Osteoblast (primary cell): ENCODE data around the gene PTRHD1. TPM values are rescaled to one million over a fixed set of nuclear protein-coding genes. Genes with fewer than 3 reads are reported as not detected.

ENCODE experiments used
- DNase-seq: peaks from one replicate; pipeline ENCODE4 v3.0.0; 2011; ENCODE audit warnings: low spot score, mixed read lengths; ENCODE audit not compliant: insufficient read length; ENCODE audit errors: missing footprints
- H2AFZ ChIP-seq: 2 replicates; pipeline ENCODE4 v1.6.0; 2011; ENCODE audit warnings: mild to moderate bottlenecking, low read length
- H3K27ac ChIP-seq: 2 replicates; pipeline ENCODE4 v1.5.1; 2011; ENCODE audit warnings: mild to moderate bottlenecking, low read depth, low read length, moderate library complexity
- H3K27me3 ChIP-seq: 2 replicates; pipeline ENCODE4 v1.6.0; 2012; ENCODE audit warnings: mild to moderate bottlenecking, control low read depth, inconsistent platforms, low read length, moderate library complexity; ENCODE audit not compliant: insufficient read depth
- H3K36me3 ChIP-seq: 2 replicates; pipeline ENCODE4 v1.5.1; 2011; ENCODE audit warnings: mild to moderate bottlenecking, low read length, control low read depth, moderate library complexity; ENCODE audit not compliant: insufficient read depth
- H3K4me1 ChIP-seq: 2 replicates; pipeline ENCODE4 v1.5.1; 2011; ENCODE audit warnings: mild to moderate bottlenecking, low read length, control low read depth, moderate library complexity; ENCODE audit not compliant: insufficient read depth
- H3K4me2 ChIP-seq: 2 replicates; pipeline ENCODE4 v1.6.0; 2011; ENCODE audit warnings: mild to moderate bottlenecking, low read length; ENCODE audit not compliant: insufficient read depth
- H3K4me3 ChIP-seq: fragments of 200-600 bp; sonication (generic); 3 replicates; pipeline ENCODE4 v1.5.1; 2012; ENCODE audit warnings: mild to moderate bottlenecking, low read length, inconsistent platforms; ENCODE audit not compliant: insufficient read depth
- H3K79me2 ChIP-seq: 2 replicates; pipeline ENCODE4 v1.6.0; 2012; ENCODE audit warnings: mild to moderate bottlenecking, low read length, control low read depth, inconsistent platforms; ENCODE audit not compliant: insufficient read depth
- H3K9me3 ChIP-seq: 2 replicates; pipeline ENCODE4 v1.5.1; 2011; ENCODE audit warnings: low read depth, low read length, control low read depth
- H4K20me1 ChIP-seq: 2 replicates; pipeline ENCODE4 v1.6.0; 2012; ENCODE audit warnings: mild to moderate bottlenecking, low read length, control low read depth; ENCODE audit not compliant: insufficient read depth
- total RNA-seq: library from RNA; depleted of rRNA; stranded (reverse); fragments of >200 nt; gene quantifications from 2 replicates; pipeline ENCODE4 v1.2.3, GENCODE V29; 2012
- TF ChIP-seq, protein P1 (sequence below): IDR thresholded peaks from 2 replicates; pipeline ENCODE4 v1.5.1; 2011; ENCODE audit warnings: mild to moderate bottlenecking, low read depth, low read length, moderate library complexity; ENCODE audit errors: extremely low read depth

The PTRHD1 gene
- total RNA-seq, 1 donor, result 25.0 TPM

DNA sequence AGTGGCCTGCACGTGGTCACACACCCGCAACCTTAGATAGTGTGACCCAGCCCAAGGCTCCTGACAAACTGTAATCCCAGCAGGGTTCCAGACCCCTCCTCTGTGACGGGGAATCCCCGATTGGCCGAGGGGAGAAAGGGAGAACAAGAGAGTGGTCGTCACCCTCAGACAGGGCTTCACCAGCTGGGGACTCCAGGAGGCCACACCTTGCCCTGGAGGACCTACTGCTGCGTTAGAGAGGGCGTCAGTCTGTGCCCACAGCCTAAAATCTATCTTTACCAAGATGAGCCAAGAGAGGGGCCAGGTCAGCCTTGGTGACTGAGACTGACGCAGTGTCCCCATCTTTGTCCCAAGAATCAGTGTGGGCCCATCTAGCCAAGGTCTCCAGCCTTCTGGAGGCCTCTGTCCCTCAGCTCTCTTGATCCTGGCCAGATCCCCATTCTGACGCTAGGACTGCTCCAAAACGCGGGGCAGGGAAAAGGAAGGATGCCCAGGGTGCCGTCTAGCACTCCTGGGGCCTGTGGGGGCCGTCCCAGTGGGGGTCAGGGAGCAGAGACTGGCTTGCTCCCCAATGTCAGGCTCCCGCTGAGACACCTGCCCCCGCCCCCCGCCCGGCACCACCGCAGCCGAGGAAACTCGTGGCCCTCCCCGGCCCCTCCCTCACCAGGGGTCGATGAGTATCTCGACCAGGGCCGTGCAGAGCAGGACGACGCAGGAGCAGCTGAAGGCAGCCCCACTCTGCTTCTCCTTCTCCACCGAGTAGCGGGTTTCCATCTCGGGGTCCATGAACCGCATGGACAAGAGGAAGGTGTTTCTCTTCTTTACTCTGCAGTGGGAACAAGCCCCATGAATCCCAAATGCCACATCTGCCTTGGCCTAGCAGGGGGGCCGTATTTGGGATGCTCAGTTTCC is 40.9 kb upstream of the PTRHD1 start:
- DNase-seq, result peak; percentile 68
- H3K27ac ChIP-seq, result no peak overlapping the region
- TF ChIP-seq, protein P1, sequence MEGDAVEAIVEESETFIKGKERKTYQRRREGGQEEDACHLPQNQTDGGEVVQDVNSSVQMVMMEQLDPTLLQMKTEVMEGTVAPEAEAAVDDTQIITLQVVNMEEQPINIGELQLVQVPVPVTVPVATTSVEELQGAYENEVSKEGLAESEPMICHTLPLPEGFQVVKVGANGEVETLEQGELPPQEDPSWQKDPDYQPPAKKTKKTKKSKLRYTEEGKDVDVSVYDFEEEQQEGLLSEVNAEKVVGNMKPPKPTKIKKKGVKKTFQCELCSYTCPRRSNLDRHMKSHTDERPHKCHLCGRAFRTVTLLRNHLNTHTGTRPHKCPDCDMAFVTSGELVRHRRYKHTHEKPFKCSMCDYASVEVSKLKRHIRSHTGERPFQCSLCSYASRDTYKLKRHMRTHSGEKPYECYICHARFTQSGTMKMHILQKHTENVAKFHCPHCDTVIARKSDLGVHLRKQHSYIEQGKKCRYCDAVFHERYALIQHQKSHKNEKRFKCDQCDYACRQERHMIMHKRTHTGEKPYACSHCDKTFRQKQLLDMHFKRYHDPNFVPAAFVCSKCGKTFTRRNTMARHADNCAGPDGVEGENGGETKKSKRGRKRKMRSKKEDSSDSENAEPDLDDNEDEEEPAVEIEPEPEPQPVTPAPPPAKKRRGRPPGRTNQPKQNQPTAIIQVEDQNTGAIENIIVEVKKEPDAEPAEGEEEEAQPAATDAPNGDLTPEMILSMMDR, result no peak

DNA sequence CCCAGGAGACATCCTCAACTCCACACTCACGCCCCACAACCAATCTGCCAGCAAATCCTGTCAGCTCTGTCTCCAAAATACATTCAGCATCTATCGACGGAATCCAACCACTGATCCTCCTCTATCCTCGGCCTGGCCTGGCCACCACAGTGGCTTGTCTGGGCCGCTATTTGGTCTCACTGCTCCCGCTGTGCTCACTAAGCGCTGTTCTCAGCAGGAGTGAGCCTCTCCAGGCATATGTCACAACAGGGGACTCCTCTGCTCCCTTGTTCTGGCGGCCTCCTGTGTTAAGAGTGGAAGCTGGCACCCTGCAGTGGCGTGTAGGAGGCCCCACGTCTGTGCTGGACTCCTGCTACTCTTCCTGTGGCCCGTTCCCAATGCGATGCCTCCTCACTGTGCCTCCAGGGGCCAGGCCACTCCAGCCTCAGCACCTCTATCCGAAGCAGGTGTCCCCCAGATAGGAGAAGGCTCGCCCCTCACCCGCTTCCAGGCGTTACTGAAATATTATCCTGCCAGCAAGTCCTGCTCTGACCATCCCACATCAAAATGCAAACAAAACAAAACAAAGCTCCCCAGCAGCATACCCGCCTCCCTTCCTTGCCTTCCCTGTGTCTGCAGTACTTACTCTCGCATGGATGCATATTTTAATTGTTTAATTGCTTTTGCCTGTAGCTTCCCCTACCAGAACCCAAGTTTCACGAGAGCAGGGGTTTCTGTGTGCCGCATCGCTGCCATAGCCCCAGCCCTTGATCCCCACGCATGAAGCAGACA is 39.9 kb upstream of the PTRHD1 start:
- TF ChIP-seq, protein P1, result no peak
- Histone ChIP-seq H4K20me1 (no peaks in the 10 kb centered on the region), H3K27ac (no peak overlapping the region), H3K4me1 (peaks cover 7% of the 10 kb centered on the region), H3K36me3 (no peaks in the 10 kb centered on the region), H2AFZ (no peak overlapping the region), H3K9me3 (no peaks in the 10 kb centered on the region), H3K4me3 (no peak overlapping the region), H3K4me2 (no peak overlapping the region), H3K79me2 (no peaks in the 10 kb centered on the region), H3K27me3 (no peaks in the 10 kb centered on the region)
- DNase-seq, result peak; percentile 74

More for the DNA sequence above, 40.9 kb upstream of the PTRHD1 start:
- no peaks in the 10 kb centered on the region for H3K27me3 ChIP-seq
- no peak overlapping the region for H2AFZ ChIP-seq
- no peaks in the 10 kb centered on the region for H4K20me1 ChIP-seq
- H3K4me1 ChIP-seq, result peaks cover 7% of the 10 kb centered on the region
- no peaks in the 10 kb centered on the region for H3K9me3 ChIP-seq
- no peak overlapping the region for H3K4me3 ChIP-seq
- H3K4me2 ChIP-seq, result no peak overlapping the region
- H3K79me2 ChIP-seq, result no peaks in the 10 kb centered on the region
- no peaks in the 10 kb centered on the region for H3K36me3 ChIP-seq

DNA sequence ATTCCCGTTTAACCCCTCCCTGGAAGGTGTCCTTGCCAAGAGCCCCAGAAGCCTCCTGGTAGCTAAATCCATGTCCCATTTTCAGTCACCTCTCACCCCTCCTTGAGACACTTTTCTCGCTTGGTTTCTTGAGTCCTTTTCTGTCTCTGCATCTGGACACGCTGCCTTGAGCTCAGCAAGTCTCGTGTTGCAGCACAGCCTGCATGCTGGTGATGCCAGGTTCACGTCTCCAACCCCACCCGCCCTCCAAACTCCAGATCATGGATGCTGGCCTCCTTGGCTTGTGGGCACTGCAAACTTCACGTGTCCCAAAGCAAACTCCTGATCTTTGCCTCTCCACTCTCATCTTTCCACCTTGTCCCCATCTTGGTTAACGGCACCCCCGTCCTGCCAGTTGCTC is 39.3 kb upstream of the PTRHD1 start:
- H4K20me1 ChIP-seq, result no peaks in the 10 kb centered on the region
- no peaks in the 10 kb centered on the region for H3K79me2 ChIP-seq
- H3K27ac ChIP-seq, result no peak overlapping the region
- no peak overlapping the region for H3K4me3 ChIP-seq
- TF ChIP-seq, protein P1, result no peak
- no peak overlapping the region for H3K4me2 ChIP-seq
- peak; percentile 19 for DNase-seq
- H3K27me3 ChIP-seq, result no peaks in the 10 kb centered on the region
- H3K36me3 ChIP-seq, result no peaks in the 10 kb centered on the region
- peaks cover 7% of the 10 kb centered on the region for H3K4me1 ChIP-seq
- no peak overlapping the region for H2AFZ ChIP-seq
- no peaks in the 10 kb centered on the region for H3K9me3 ChIP-seq

DNA sequence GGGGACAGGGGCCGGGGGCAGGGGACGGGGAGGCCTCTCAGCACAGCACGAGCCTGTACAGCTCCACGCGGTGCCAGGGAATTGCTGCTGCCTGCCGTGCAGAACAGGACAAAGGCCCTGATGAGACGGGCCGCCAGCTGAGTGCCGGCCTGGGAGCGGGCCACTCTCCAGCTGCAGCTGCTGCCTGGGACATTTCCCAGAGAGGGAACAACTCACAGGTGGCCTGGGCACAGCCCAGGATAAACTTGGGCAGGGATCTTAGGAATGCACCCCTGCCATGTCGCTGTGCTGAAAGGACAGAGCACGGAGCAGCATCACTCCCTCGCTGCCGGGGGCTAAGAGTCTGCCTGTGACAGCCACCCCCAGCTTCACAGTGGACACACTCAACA is 38.9 kb upstream of the PTRHD1 start:
- no peak overlapping the region for H3K4me2 ChIP-seq
- H3K27me3 ChIP-seq, result no peaks in the 10 kb centered on the region
- H3K4me3 ChIP-seq, result no peak overlapping the region
- no peaks in the 10 kb centered on the region for H4K20me1 ChIP-seq
- peaks cover 7% of the 10 kb centered on the region for H3K4me1 ChIP-seq
- H2AFZ ChIP-seq, result no peak overlapping the region
- H3K27ac ChIP-seq, result no peak overlapping the region
- no peaks in the 10 kb centered on the region for H3K79me2 ChIP-seq
- H3K36me3 ChIP-seq, result no peaks in the 10 kb centered on the region
- TF ChIP-seq, protein P1, result no peak
- H3K9me3 ChIP-seq, result no peaks in the 10 kb centered on the region
- peak; percentile 87 for DNase-seq
